ENCODE data around the gene SCAANT1.

The SCAANT1 gene

GRCh38 chr3:63911509-63911872 lies 692 bp downstream of the SCAANT1 start:
- peak overlapping the region; percentile 62 for H3K9ac ChIP-seq (ENCODE audit: low read length)
- peaks cover 7% of the 10 kb centered on the region; the same call in 1 of the 2 replicates for H3K36me3 ChIP-seq (ENCODE audit: control insufficient read depth, insufficient read depth, low read length)
- peaks cover 11% of the 10 kb centered on the region for H3K4me1 ChIP-seq (ENCODE audit: control insufficient read depth, insufficient read depth, low read length)
- no peaks in the 10 kb centered on the region for H3K9me3 ChIP-seq (ENCODE audit: control insufficient read depth, insufficient read depth, low read depth, low read length)
- no peak overlapping the region for H3K27ac ChIP-seq (ENCODE audit: low read depth, low read length)
- peak overlapping the region; percentile 80 for H3K4me3 ChIP-seq (ENCODE audit: low read depth, low read length)
- H3K27me3 ChIP-seq (ENCODE audit: control insufficient read depth, insufficient read depth, low read length), result 0 out of 2 replicates have a peak, but pooled peaks cover 3% of the 10 kb centered on the region

GRCh38 chr3:63910891-63911290 lies 1.3 kb downstream of the SCAANT1 start:
- peaks cover 11% of the 10 kb centered on the region for H3K4me1 ChIP-seq (ENCODE audit: control insufficient read depth, insufficient read depth, low read length)
- H3K27ac ChIP-seq (ENCODE audit: low read depth, low read length), result no peak overlapping the region
- 0 out of 2 replicates have a peak, but pooled peaks cover 4% of the 10 kb centered on the region for H3K36me3 ChIP-seq (ENCODE audit: control insufficient read depth, insufficient read depth, low read length)
- H3K4me3 ChIP-seq (ENCODE audit: low read depth, low read length), result peak overlapping the region; percentile 80
- peak overlapping the region; percentile 62 for H3K9ac ChIP-seq (ENCODE audit: low read length)
- no peaks in the 10 kb centered on the region for H3K9me3 ChIP-seq (ENCODE audit: control insufficient read depth, insufficient read depth, low read depth, low read length)
- H3K27me3 ChIP-seq (ENCODE audit: control insufficient read depth, insufficient read depth, low read length), result 0 out of 2 replicates have a peak, but pooled peaks cover 3% of the 10 kb centered on the region

- H3K27me3 ChIP-seq (ENCODE audit: control insufficient read depth, insufficient read depth, low read length), result 0 out of 2 replicates have a peak, but pooled peaks cover 3% of the 10 kb centered on the region
These were observed 2.2 kb downstream of the SCAANT1 start for GRCh38 chr3:63910001-63910400.

GRCh38 chr3:63909431-63909830 lies 2.8 kb downstream of the SCAANT1 start:
- Histone ChIP-seq H3K9ac (ENCODE audit: low read length) (no peak overlapping the region), H3K4me3 (ENCODE audit: low read depth, low read length) (no peak overlapping the region), H3K36me3 (ENCODE audit: control insufficient read depth, insufficient read depth, low read length) (no peaks in the 10 kb centered on the region), H3K27ac (ENCODE audit: low read depth, low read length) (no peak overlapping the region), H3K9me3 (ENCODE audit: control insufficient read depth, insufficient read depth, low read depth, low read length) (no peaks in the 10 kb centered on the region), H3K27me3 (ENCODE audit: control insufficient read depth, insufficient read depth, low read length) (0 out of 2 replicates have a peak, but pooled peaks cover 3% of the 10 kb centered on the region), H3K4me1 (ENCODE audit: control insufficient read depth, insufficient read depth, low read length) (peaks cover 11% of the 10 kb centered on the region)

More at GRCh38 chr3:63910001-63910400, 2.2 kb downstream of the SCAANT1 start:
- Histone ChIP-seq H3K4me1 (ENCODE audit: control insufficient read depth, insufficient read depth, low read length) (peaks cover 11% of the 10 kb centered on the region), H3K27ac (ENCODE audit: low read depth, low read length) (no peak overlapping the region), H3K9me3 (ENCODE audit: control insufficient read depth, insufficient read depth, low read depth, low read length) (no peaks in the 10 kb centered on the region), H3K4me3 (ENCODE audit: low read depth, low read length) (no peak overlapping the region), H3K36me3 (ENCODE audit: control insufficient read depth, insufficient read depth, low read length) (0 out of 2 replicates have a peak, but pooled peaks cover 3% of the 10 kb centered on the region), H3K9ac (ENCODE audit: low read length) (no peak overlapping the region)

- H3K4me1 ChIP-seq (ENCODE audit: control insufficient read depth, insufficient read depth, low read length), result peaks cover 11% of the 10 kb centered on the region
These were observed 3.4 kb downstream of the SCAANT1 start for GRCh38 chr3:63908776-63909175.

GRCh38 chr3:63908081-63908736 lies 4.0 kb downstream of the SCAANT1 start:
- H3K36me3 ChIP-seq (ENCODE audit: control insufficient read depth, insufficient read depth, low read length), result no peaks in the 10 kb centered on the region
- 0 out of 2 replicates have a peak, but pooled peaks cover 3% of the 10 kb centered on the region for H3K27me3 ChIP-seq (ENCODE audit: control insufficient read depth, insufficient read depth, low read length)
- no peaks in the 10 kb centered on the region for H3K9me3 ChIP-seq (ENCODE audit: control insufficient read depth, insufficient read depth, low read depth, low read length)
- H3K4me1 ChIP-seq (ENCODE audit: control insufficient read depth, insufficient read depth, low read length), result peaks cover 11% of the 10 kb centered on the region
- no peak overlapping the region for H3K27ac ChIP-seq (ENCODE audit: low read depth, low read length)
- H3K9ac ChIP-seq (ENCODE audit: low read length), result no peak overlapping the region
- H3K4me3 ChIP-seq (ENCODE audit: low read depth, low read length), result no peak overlapping the region

More at GRCh38 chr3:63908776-63909175, 3.4 kb downstream of the SCAANT1 start:
- H3K9me3 ChIP-seq (ENCODE audit: control insufficient read depth, insufficient read depth, low read depth, low read length), result no peaks in the 10 kb centered on the region
- no peaks in the 10 kb centered on the region for H3K36me3 ChIP-seq (ENCODE audit: control insufficient read depth, insufficient read depth, low read length)
- H3K27me3 ChIP-seq (ENCODE audit: control insufficient read depth, insufficient read depth, low read length), result 0 out of 2 replicates have a peak, but pooled peaks cover 3% of the 10 kb centered on the region
- H3K27ac ChIP-seq (ENCODE audit: low read depth, low read length), result no peak overlapping the region
- H3K4me3 ChIP-seq (ENCODE audit: low read depth, low read length), result no peak overlapping the region
- no peak overlapping the region for H3K9ac ChIP-seq (ENCODE audit: low read length)

- 0 out of 2 replicates have a peak, but pooled peaks cover 5% of the 10 kb centered on the region for H3K36me3 ChIP-seq (ENCODE audit: control insufficient read depth, insufficient read depth, low read length)
- no peak overlapping the region for H3K27ac ChIP-seq (ENCODE audit: low read depth, low read length)
- no peak overlapping the region for H3K9ac ChIP-seq (ENCODE audit: low read length)
- 0 out of 2 replicates have a peak, but pooled peaks cover 1% of the 10 kb centered on the region for H3K27me3 ChIP-seq (ENCODE audit: control insufficient read depth, insufficient read depth, low read length)
- H3K4me3 ChIP-seq (ENCODE audit: low read depth, low read length), result no peak overlapping the region
- peaks cover 7% of the 10 kb centered on the region for H3K4me1 ChIP-seq (ENCODE audit: control insufficient read depth, insufficient read depth, low read length)
- H3K9me3 ChIP-seq (ENCODE audit: control insufficient read depth, insufficient read depth, low read depth, low read length), result no peaks in the 10 kb centered on the region
These were observed 6.2 kb downstream of the SCAANT1 start for GRCh38 chr3:63905731-63906620.

GRCh38 chr3:63900459-63900858 lies 11.7 kb downstream of the SCAANT1 start:
- H3K27me3 ChIP-seq (ENCODE audit: control insufficient read depth, insufficient read depth, low read length), result no peaks in the 10 kb centered on the region
- no peak overlapping the region for H3K27ac ChIP-seq (ENCODE audit: low read depth, low read length)
- H3K9me3 ChIP-seq (ENCODE audit: control insufficient read depth, insufficient read depth, low read depth, low read length), result no peaks in the 10 kb centered on the region
- H3K4me3 ChIP-seq (ENCODE audit: low read depth, low read length), result no peak overlapping the region
- peaks cover 5% of the 10 kb centered on the region; the same call in 1 of the 2 replicates for H3K4me1 ChIP-seq (ENCODE audit: control insufficient read depth, insufficient read depth, low read length)
- no peak overlapping the region for H3K9ac ChIP-seq (ENCODE audit: low read length)
- peaks cover 20% of the 10 kb centered on the region for H3K36me3 ChIP-seq (ENCODE audit: control insufficient read depth, insufficient read depth, low read length)

GRCh38 chr3:63900010-63900409 lies 12.2 kb downstream of the SCAANT1 start:
- Histone ChIP-seq H3K9ac (ENCODE audit: low read length) (no peak overlapping the region), H3K4me3 (ENCODE audit: low read depth, low read length) (no peak overlapping the region), H3K27me3 (ENCODE audit: control insufficient read depth, insufficient read depth, low read length) (no peaks in the 10 kb centered on the region), H3K27ac (ENCODE audit: low read depth, low read length) (no peak overlapping the region), H3K9me3 (ENCODE audit: control insufficient read depth, insufficient read depth, low read depth, low read length) (no peaks in the 10 kb centered on the region), H3K4me1 (ENCODE audit: control insufficient read depth, insufficient read depth, low read length) (peaks cover 9% of the 10 kb centered on the region), H3K36me3 (ENCODE audit: control insufficient read depth, insufficient read depth, low read length) (peaks cover 20% of the 10 kb centered on the region)

GRCh38 chr3:63896332-63897030 lies 15.7 kb downstream of the SCAANT1 start:
- no peaks in the 10 kb centered on the region for H3K27me3 ChIP-seq (ENCODE audit: control insufficient read depth, insufficient read depth, low read length)
- H3K4me3 ChIP-seq (ENCODE audit: low read depth, low read length), result no peak overlapping the region
- peaks cover 16% of the 10 kb centered on the region for H3K36me3 ChIP-seq (ENCODE audit: control insufficient read depth, insufficient read depth, low read length)
- peaks cover 13% of the 10 kb centered on the region for H3K4me1 ChIP-seq (ENCODE audit: control insufficient read depth, insufficient read depth, low read length)
- no peaks in the 10 kb centered on the region for H3K9me3 ChIP-seq (ENCODE audit: control insufficient read depth, insufficient read depth, low read depth, low read length)
- H3K27ac ChIP-seq (ENCODE audit: low read depth, low read length), result no peak overlapping the region
- H3K9ac ChIP-seq (ENCODE audit: low read length), result no peak overlapping the region
